H54 (cell line): ENCODE measurements around the gene TTLL3.
"Not testable (repeated sequence)": the region's sequence is repeated elsewhere in the genome, so short reads cannot be mapped to it uniquely, and the experiment has no call there.

ENCODE experiments used
- DNase-seq: peaks from one replicate; pipeline ENCODE4 v3.0.0; 2011; ENCODE audit warnings: low spot score, mixed read lengths; ENCODE audit not compliant: insufficient read length
- FAIRE-seq: peaks from 3 replicates; lab custom pipeline; 2011; peaks lifted over from hg19 to GRCh38; lab: Jason Lieb, UNC
- POLR2A ChIP-seq: IDR thresholded peaks from 2 replicates; pipeline ENCODE4 v1.6.1; 2011; ENCODE audit warnings: low read depth, mild to moderate bottlenecking, low read length

TTLL3 gene

GRCh38 chr3:9831253-9831652 is 21.2 kb downstream of the TTLL3 start:
- no peak for DNase-seq
- no peak for TF ChIP-seq POLR2A
- no peak for FAIRE-seq

- FAIRE-seq (no peak), DNase-seq (no peak)
- no peak for TF ChIP-seq POLR2A
Observed at GRCh38 chr3:9833078-9833477, 23.0 kb downstream of the TTLL3 start.

GRCh38 chr3:9834520-9835380 is 24.7 kb downstream of the TTLL3 start:
- DNase-seq (no peak), FAIRE-seq (no peak)
- no peak for TF ChIP-seq POLR2A

- no peak for TF ChIP-seq POLR2A
- DNase-seq: no peak
- no peak for FAIRE-seq
Observed at GRCh38 chr3:9837701-9838582, 27.9 kb downstream of the TTLL3 start.

- no peak for FAIRE-seq
- TF ChIP-seq POLR2A: no peak
- no peak for DNase-seq
Observed at GRCh38 chr3:9838856-9839255, 28.8 kb downstream of the TTLL3 start.

GRCh38 chr3:9841015-9841414 is 31.0 kb downstream of the TTLL3 start:
- no peak for FAIRE-seq
- DNase-seq: no peak
- TF ChIP-seq POLR2A: no peak

- FAIRE-seq (peak; percentile 36), DNase-seq (peak; percentile 93)
- peak; percentile 88 for TF ChIP-seq POLR2A
Observed at GRCh38 chr3:9843715-9844438, 33.8 kb downstream of the TTLL3 start, which contains the start of gene RPUSD3. RPUSD3 (minus strand) TSS chr3:9844008; CDS start chr3:9843990, 18 bp downstream.

GRCh38 chr3:9846231-9846630 is 36.2 kb downstream of the TTLL3 start:
- TF ChIP-seq POLR2A: no peak
- DNase-seq (no peak), FAIRE-seq (no peak)

GRCh38 chr3:9846931-9847488 is 36.9 kb downstream of the TTLL3 start:
- FAIRE-seq: no peak
- TF ChIP-seq POLR2A: no peak
- no peak for DNase-seq

- DNase-seq, FAIRE-seq: not testable (repeated sequence)
Observed at GRCh38 chr3:9847870-9848269, 37.8 kb downstream of the TTLL3 start.

GRCh38 chr3:9848860-9849259 is 38.8 kb downstream of the TTLL3 start:
- DNase-seq, FAIRE-seq: not testable (repeated sequence)

- DNase-seq, FAIRE-seq: not testable (repeated sequence)
Observed at GRCh38 chr3:9851383-9851782, 41.3 kb downstream of the TTLL3 start.

- FAIRE-seq, DNase-seq: not testable (repeated sequence)
Observed at GRCh38 chr3:9851926-9852325, 41.9 kb downstream of the TTLL3 start.
